ENCODE data around the gene MPZL1.

DNA sequence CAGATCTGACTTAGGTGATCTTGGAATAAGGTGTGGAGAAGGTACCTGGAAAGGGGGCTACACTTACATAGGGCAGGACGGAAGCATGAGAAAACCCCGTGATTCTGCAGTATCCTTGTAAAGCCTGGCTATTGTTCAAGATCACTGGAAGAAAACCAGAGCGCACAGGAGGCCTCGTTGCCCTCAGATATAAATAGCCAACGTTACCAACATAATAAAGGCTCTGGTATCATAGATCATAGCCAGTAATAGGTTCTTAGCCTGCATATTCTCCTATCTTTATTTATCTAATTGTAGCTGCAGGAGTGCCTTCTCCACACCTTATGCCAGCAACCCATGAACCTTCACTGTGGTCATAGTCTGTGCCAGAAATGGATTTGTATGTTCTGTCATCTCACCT lies 35.9 kb upstream of the MPZL1 start:
- TF ChIP-seq, protein P1, sequence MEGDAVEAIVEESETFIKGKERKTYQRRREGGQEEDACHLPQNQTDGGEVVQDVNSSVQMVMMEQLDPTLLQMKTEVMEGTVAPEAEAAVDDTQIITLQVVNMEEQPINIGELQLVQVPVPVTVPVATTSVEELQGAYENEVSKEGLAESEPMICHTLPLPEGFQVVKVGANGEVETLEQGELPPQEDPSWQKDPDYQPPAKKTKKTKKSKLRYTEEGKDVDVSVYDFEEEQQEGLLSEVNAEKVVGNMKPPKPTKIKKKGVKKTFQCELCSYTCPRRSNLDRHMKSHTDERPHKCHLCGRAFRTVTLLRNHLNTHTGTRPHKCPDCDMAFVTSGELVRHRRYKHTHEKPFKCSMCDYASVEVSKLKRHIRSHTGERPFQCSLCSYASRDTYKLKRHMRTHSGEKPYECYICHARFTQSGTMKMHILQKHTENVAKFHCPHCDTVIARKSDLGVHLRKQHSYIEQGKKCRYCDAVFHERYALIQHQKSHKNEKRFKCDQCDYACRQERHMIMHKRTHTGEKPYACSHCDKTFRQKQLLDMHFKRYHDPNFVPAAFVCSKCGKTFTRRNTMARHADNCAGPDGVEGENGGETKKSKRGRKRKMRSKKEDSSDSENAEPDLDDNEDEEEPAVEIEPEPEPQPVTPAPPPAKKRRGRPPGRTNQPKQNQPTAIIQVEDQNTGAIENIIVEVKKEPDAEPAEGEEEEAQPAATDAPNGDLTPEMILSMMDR (IDR thresholded peaks at IDR 0.05; ENCODE audit: low read depth, low read length, poor library complexity, severe bottlenecking): no peak
- TF ChIP-seq EZH2phosphoT487 (IDR thresholded peaks at IDR 0.05; ENCODE audit: borderline replicate concordance, low read length): no peak

Data from DOHH2 (cell line).